Measurements from ENCODE around the gene MBTPS1.

The MBTPS1 gene

GRCh38 chr16:84116720-84117493 is at the start of gene MBTPS1:
Gene MBTPS1, minus strand, starts transcription at chr16:84116942. Its CDS starts 15,159 bp downstream, at chr16:84101783.
- DNase-seq (ENCODE audit: low read depth in 2 of 2, low spot score in 1 of 2), result peak; percentile 96 to 97

GRCh38 chr16:84165746-84166145 is 49.0 kb upstream of the MBTPS1 start:
- DNase-seq (ENCODE audit: low read depth in 2 of 2, low spot score in 1 of 2), result no peak

GRCh38 chr16:84161801-84162200 is 45.1 kb upstream of the MBTPS1 start:
- no peak for DNase-seq (ENCODE audit: low read depth in 2 of 2, low spot score in 1 of 2)

GRCh38 chr16:84161037-84161436 is 44.3 kb upstream of the MBTPS1 start:
- no peak for DNase-seq (ENCODE audit: low read depth in 2 of 2, low spot score in 1 of 2)

GRCh38 chr16:84159800-84160199 is 43.1 kb upstream of the MBTPS1 start:
- DNase-seq (ENCODE audit: low read depth in 2 of 2, low spot score in 1 of 2), result no peak

GRCh38 chr16:84159007-84159406 is 42.3 kb upstream of the MBTPS1 start:
- no peak for DNase-seq (ENCODE audit: low read depth in 2 of 2, low spot score in 1 of 2)

- DNase-seq (ENCODE audit: low read depth in 2 of 2, low spot score in 1 of 2), result no peak
Measured at GRCh38 chr16:84156342-84156784, 39.6 kb upstream of the MBTPS1 start.

- DNase-seq (ENCODE audit: low read depth in 2 of 2, low spot score in 1 of 2), result no peak
Measured at GRCh38 chr16:84155771-84156170, 39.0 kb upstream of the MBTPS1 start.

GRCh38 chr16:84155226-84155625 is 38.5 kb upstream of the MBTPS1 start:
- no peak for DNase-seq (ENCODE audit: low read depth in 2 of 2, low spot score in 1 of 2)

- DNase-seq (ENCODE audit: low read depth in 2 of 2, low spot score in 1 of 2), result no peak
Measured at GRCh38 chr16:84153660-84154214, 37.0 kb upstream of the MBTPS1 start.

- DNase-seq (ENCODE audit: low read depth in 2 of 2, low spot score in 1 of 2), result no peak
Measured at GRCh38 chr16:84150926-84151325, 34.2 kb upstream of the MBTPS1 start.

GRCh38 chr16:84144859-84145639 is 28.3 kb upstream of the MBTPS1 start, which contains the start of the genes DNAAF1 and HSDL1:
Gene DNAAF1, plus strand, starts transcription at chr16:84145308. Its CDS starts 133 bp downstream, at chr16:84145441.
Gene HSDL1, minus strand, starts transcription at chr16:84145177. Its CDS starts 13,856 bp downstream, at chr16:84131321.
- peak; percentile 90 to 94 for DNase-seq (ENCODE audit: low read depth in 2 of 2, low spot score in 1 of 2)

- DNase-seq (ENCODE audit: low read depth in 2 of 2, low spot score in 1 of 2), result peak in 1 of 2 donors; percentile 11
Measured at GRCh38 chr16:84144209-84144858, 27.6 kb upstream of the MBTPS1 start.

- no peak for DNase-seq (ENCODE audit: low read depth in 2 of 2, low spot score in 1 of 2)
Measured at GRCh38 chr16:84143784-84144199, 27.1 kb upstream of the MBTPS1 start.

GRCh38 chr16:84143081-84143480 is 26.3 kb upstream of the MBTPS1 start:
- no peak for DNase-seq (ENCODE audit: low read depth in 2 of 2, low spot score in 1 of 2)

- DNase-seq (ENCODE audit: low read depth in 2 of 2, low spot score in 1 of 2), result no peak
Measured at GRCh38 chr16:84141143-84141670, 24.5 kb upstream of the MBTPS1 start.

- DNase-seq (ENCODE audit: low read depth in 2 of 2, low spot score in 1 of 2), result no peak
Measured at GRCh38 chr16:84139628-84140258, 23.0 kb upstream of the MBTPS1 start.

GRCh38 chr16:84138824-84139627 is 22.3 kb upstream of the MBTPS1 start:
- no peak for DNase-seq (ENCODE audit: low read depth in 2 of 2, low spot score in 1 of 2)

GRCh38 chr16:84138500-84138823 is 21.7 kb upstream of the MBTPS1 start:
- DNase-seq (ENCODE audit: low read depth in 2 of 2, low spot score in 1 of 2), result no peak

All from stimulated activated CD8-positive, alpha-beta memory T cell treated with anti-CD3 and anti-CD28 coated beads, Interleukin-4, amount 100 ng/mL, for 1 hour (primary cell).